GM18507 (cell line): ENCODE data around the gene PTPRB.

ENCODE experiments used
- DNase-seq: peaks from one replicate; pipeline ENCODE4 v3.0.0; 2011; ENCODE audit warnings: low read depth; ENCODE audit not compliant: insufficient read length; ENCODE audit errors: extremely low spot score
- FAIRE-seq: peaks from 2 replicates; lab custom pipeline; 2011; peaks lifted over from hg19 to GRCh38; lab: Jason Lieb, UNC

PTPRB gene

GRCh38 chr12:70645494-70646317 lies 8.5 kb upstream of the PTPRB start:
- DNase-seq: no peak
- no peak for FAIRE-seq

- FAIRE-seq: no peak
- DNase-seq: no peak
Measured at GRCh38 chr12:70644861-70645260, 7.6 kb upstream of the PTPRB start.

DNA sequence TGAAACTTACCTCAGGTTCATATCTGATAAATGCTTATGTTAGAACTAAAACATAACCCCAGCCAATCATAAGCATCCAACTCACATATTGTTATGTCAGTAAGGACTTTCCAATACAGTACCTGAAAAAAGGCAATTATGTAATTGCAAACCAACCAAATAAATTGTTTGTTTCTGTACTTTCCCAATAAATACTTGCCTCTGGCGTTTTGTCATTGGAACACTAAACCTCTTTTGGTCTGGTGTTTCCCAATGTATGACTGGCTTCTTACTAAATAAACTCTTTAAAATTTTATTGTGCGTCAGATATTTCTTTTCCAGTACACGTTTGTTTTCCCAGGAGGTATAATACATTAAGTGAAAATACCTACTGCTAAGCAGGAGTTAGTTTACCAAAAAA lies 6.7 kb upstream of the PTPRB start:
- FAIRE-seq: no peak

GRCh38 chr12:70641691-70642090 lies 4.5 kb upstream of the PTPRB start:
- DNase-seq (no peak), FAIRE-seq (no peak)

More for the DNA sequence above, 6.7 kb upstream of the PTPRB start:
- DNase-seq: no peak

DNA sequence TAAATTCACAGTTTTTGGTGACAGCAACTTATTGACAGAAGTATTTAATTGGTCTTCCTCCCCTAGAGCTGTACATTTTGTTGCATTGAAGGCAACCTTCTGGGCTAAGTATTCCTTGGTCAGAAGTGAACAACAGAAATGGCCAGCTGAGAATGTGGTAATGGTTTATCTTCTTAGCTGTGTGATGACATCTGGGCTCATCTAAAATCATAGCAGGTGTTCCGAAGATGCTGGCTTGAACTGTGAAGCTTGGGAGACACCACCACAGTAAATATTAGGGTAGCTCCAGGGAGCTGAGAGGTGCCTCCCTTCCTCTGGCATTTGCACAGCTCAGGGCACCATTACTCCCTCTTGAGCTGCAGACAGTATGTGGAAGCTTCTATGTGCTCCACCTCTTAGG lies 3.7 kb upstream of the PTPRB start:
- FAIRE-seq (no peak), DNase-seq (no peak)

DNA sequence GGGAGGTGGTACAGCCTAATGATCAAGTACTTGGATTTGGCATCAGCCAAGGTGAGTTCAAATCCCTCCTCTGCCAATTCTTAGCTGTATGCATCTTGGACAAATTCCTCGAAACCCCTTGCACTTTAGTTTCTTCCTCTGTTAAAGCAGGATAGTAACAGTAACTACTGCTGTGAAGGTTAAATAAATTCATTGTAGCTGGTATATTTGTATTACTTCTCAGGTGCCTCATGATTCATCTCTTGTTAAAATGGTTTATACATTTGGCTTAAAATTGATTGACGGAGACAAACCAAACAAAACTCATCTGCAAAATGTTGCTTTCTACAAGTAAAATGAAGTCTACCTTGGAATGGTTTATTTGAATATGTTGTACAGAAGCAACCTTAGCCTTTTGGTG lies 2.3 kb upstream of the PTPRB start:
- no peak for DNase-seq
- no peak for FAIRE-seq

DNA sequence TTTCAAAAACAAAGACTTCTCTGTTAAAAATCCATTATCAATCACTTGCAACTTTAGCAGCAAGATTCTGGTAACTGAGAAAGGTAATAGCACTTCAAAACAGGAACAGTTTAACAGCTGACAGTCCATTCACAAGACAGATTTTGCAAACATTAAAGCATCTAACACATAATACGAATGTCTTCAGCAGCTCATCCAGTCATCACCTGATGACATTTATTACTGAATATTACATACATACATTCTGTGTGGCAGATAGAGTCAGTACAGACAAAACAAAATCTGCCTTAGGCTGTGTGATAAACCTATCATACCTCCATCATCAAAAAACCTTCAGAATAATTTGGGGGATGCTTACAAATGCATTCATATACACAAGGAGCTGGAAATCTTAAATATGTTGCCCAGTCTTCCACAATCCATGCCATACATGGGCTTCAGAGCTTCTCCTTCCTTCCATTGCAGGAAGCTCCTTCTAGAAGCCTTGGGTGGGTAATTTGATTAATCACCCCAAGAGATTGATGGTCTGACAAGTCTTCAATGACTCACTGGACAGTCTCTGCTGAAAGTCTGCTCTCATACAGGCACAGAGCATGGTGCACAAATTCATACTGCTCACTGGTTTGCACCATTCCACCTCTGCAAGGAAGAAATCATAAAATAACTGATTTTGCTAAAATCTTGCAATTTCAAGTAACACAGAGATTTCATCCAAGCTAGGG lies 1.6 kb upstream of the PTPRB start:
- FAIRE-seq: no peak
- DNase-seq: no peak

- DNase-seq (no peak), FAIRE-seq (no peak)
Measured at GRCh38 chr12:70635755-70636154, 1.5 kb downstream of the PTPRB start.

DNA sequence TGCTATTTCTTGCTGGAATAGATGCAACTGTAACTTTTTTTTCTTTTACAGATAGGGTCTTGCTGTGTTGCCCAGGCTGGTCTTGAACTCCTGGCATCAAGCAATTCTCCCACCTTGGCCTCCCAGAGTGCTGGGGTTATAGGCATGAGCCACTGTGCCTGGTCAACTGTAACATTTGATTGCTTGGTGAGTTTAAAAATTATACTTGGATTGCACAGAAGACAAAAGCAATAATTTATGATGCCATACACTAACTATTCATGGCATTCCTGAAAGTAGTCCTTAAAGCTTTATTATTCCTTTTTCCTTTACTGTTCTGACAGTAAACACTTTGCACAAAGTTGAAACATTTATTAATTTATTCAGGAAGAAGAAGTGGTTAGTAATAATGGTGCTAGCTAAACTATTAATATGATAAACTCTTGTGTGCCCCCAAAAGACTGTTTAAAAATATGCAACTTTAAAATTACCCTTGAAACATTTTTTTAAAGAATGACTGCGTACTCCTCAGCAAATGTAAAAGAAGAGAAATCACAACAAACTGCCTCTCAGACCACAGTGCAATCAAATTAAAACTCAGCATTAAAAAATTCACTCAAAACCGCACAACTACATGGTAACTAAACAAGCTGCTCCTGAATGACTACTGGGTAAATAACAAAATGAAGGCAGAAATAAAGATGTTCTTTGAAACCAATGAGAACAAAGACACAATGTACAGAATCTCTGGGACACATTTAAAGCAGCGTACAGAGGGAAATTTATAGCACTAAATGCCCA lies 8.3 kb downstream of the PTPRB start:
- no peak for FAIRE-seq

DNA sequence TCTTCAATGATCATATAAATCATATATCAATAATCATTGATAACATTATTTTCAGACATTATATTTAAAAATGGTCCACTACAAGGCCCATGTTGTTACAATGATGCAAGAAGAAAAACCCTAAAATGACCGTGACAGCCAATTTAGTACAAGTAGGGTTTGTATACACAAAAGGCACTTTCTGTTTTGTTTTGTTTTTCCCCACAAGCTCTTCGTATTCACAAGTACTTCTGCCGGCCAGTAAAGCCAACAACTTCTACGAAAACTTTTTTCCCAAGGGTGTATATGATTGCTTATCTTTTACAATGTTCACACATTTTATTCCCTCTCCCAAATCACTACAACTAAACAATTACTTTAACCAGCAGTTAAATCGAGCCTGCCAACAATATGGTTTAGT lies 9.6 kb downstream of the PTPRB start:
- FAIRE-seq: no peak
- DNase-seq: no peak

More for the DNA sequence above, 8.3 kb downstream of the PTPRB start:
- no peak for DNase-seq

GRCh38 chr12:70626180-70626579 lies 11.0 kb downstream of the PTPRB start:
- DNase-seq: no peak
- no peak for FAIRE-seq

DNA sequence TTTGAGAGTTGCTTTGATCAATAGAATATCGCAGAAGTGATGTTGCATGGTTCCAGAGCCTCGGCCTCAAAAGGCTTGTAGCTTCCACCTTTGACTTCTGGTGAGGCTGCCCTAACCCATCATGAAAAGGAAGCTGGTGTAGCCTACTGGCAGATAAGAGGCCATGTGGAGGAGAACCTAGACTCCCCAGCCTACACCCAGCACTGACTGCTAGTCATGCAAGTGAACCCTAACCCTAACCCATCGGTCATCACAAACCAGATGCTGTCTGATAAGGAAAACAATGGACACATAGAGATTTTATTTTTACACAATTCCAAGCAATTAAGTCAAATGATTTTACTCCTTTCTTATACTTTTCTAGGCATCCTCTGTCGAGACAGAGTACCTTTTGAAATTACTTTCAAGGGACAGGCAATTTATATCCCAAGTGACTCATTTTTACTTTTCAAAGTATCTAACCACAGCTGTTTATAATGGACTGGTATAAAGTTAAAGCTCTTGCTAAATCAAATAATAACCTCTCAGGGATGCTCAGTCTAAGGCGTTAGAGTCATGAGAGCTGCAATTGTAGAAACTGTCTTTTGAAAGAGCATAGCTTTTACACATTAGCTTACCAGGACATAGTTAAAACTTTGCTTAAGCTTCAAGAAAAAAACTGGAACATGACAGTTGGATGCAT lies 17.6 kb downstream of the PTPRB start:
- FAIRE-seq (no peak), DNase-seq (no peak)

DNA sequence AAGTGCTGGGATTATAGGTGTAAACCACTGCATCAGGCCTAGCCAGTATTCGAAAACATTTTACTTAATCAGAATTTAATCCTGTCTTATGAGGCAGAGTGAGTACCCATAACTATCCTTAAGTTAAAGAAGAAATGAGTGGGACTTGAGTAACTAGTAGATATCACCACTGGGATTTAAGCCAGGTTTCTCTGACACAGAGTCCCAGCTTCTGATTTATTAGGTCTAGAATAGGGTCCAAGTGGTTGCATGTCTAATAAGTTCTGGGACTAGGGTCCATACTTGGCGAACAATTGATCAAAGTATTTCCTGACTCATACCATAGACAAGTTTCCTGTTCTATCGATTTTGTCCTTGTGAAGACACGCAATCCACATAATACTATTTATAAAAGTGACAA lies 18.9 kb downstream of the PTPRB start:
- DNase-seq: no peak
- FAIRE-seq: no peak

DNA sequence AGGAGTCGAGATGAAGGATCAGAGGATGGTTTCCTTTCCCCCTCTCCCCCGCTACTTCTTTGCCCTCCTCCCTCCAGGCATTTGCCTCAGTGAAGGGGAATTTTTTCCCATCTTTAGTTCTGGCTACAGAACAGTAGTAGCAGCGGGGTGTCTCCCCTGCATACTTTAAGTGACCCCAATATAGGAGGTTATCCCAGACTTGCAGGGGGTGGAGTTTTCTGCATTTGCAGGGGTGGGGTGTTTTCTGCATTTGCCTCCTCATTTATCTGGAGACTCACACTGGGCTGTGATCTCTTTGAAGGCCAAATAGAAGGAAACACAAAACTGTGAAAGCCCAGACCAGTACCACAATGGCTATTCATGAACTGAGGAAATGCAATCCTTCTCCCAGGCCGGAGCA lies 19.8 kb downstream of the PTPRB start:
- DNase-seq: no peak
- FAIRE-seq: no peak

DNA sequence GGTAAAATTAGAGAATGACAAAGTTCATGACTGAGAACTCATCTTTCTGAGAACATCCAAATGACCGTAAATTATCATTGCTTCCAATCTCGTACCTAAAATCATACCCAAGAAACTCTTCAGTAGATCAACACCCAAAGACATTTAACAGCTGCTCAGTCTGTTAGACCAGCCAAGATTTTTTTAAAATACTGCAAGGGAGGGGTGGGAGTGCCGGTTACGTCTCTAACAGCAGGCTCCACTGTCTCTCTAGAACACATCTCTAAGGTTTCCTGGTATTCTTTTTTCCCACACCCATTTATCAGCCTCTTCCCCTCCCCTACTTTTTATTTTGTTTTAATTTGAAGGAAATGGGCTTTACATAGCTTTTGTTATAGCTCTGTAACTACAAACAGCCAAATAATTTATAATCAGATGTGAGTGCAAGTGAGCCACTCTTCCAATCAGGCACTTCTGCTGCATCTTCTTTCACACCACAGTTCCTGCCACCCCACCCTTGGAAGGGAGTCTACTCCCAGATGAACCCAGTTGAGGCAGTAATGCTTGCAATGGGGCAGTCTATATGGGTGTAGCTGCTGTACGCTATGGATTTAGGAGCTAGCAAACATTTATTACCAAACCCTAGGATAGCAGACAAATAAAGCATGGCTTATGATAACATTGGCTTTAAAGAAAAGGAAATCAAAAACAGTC lies 21.9 kb downstream of the PTPRB start:
- FAIRE-seq (no peak), DNase-seq (no peak)

DNA sequence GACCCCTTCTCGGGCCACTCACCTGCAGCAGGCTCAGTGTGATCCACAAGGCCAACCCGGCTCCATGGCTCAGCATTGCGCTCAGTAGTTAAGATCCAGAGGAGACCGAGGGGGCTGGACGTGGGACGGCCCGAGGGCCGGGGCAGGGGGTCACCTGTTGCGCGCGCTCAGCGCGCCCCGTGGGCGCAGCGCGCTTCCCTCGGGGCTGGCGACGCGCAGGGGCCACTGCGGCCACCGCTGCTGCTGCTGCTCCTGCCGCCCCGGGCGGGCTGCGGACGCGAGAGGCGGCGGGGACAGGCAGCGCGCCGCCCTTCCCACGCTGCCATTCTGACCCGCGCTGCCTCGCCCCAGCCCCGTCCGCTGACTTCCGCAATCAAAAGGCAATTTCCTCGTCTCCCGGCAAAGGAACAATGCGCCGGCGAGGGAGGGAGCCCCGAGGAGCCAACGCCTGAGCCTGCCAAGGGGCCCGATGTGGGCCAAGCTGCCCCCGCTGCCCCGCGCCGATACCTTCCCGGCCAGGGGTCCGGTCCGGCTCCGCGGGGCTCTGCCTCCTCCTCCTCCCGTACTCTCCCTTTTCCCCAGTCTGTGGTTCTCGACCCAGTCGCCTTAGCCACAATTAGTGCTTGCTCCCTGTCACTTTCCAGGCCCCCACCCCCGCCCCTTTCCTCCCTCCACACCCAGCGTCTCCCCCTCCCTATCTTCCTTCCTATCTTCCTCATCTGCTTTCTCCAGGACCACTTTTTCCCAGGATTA lies 27.3 kb downstream of the PTPRB start:
- no peak for FAIRE-seq
- no peak for DNase-seq

- FAIRE-seq: no peak
- DNase-seq: no peak
Measured at GRCh38 chr12:70609203-70609602, 28.0 kb downstream of the PTPRB start.

DNA sequence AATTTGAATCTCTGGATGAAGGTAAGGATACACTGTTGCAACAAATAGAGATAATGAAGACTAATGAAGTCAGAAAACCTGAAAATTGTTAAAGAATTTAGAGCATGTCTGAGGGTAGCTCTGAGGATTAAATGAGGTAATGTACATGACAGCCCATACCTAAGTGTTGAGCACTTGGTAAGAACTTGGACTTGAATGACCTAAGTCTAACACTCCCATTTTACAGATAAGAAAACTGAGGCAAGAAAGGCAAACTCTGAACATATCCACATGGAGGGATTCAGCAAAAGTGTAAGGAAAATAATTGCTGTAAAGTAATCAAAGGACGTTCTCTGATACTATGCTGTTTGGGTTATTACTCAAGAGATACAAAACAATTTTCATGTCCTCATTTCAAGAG lies 29.0 kb downstream of the PTPRB start:
- FAIRE-seq (no peak), DNase-seq (no peak)

- FAIRE-seq (no peak), DNase-seq (no peak)
Measured at GRCh38 chr12:70607107-70607506, 30.1 kb downstream of the PTPRB start.
